Lower lobe of right lung (tissue), 2 donors: ENCODE measurements around the gene CEACAM18. TPM values are rescaled to one million over a fixed set of nuclear protein-coding genes. Genes with fewer than 3 reads are reported as not detected.

Source experiments
- ATAC-seq, 2 donors: fragments of 200-7000 bp; cut with Tn5 transposase; one replicate each; pipeline ENCODE4 v1.9.1; 2020 to 2022; ENCODE audit warnings: mild to moderate bottlenecking in 2 of 2, moderate library complexity in 2 of 2
- DNase-seq: peaks from one replicate; pipeline ENCODE4 v3.0.0-alpha.2; 2020
- H3K27ac ChIP-seq: fragments of 200-600 bp; one replicate; pipeline ENCODE4 v1.8.0; 2022
- H3K27me3 ChIP-seq: fragments of 200-600 bp; one replicate; pipeline ENCODE4 v1.8.0; 2022; ENCODE audit warnings: low read depth
- H3K36me3 ChIP-seq: fragments of 200-600 bp; one replicate; pipeline ENCODE4 v1.8.0; 2022; ENCODE audit warnings: mild to moderate bottlenecking
- H3K4me1 ChIP-seq: fragments of 200-600 bp; one replicate; pipeline ENCODE4 v1.8.0; 2022
- H3K4me3 ChIP-seq: fragments of 200-600 bp; one replicate; pipeline ENCODE4 v1.8.0; 2022; ENCODE audit warnings: mild to moderate bottlenecking
- H3K9me3 ChIP-seq: fragments of 200-600 bp; one replicate; pipeline ENCODE4 v1.8.0; 2022
- intact Hi-C: fragments of 100-400 bp; cut with DNase I; formaldehyde crosslinking; loops from one replicate; pipeline ENCODE4 v1.11.0; 2022
- total RNA-seq: library from RNA; stranded (reverse); fragmentation: NEBNext Ultra II Directional; extraction: Animal tissue kit (Norgen Biotek cat#: 25700); gene quantifications from one replicate; pipeline ENCODE4 v1.2.1, GENCODE V29; 2021
- TF ChIP-seq, protein P1 (sequence below): fragments of 200-600 bp; IDR thresholded peaks from one replicate; pipeline ENCODE4 v1.8.0; 2022; ENCODE audit warnings: antibody characterized with exemption, mild to moderate bottlenecking
- donor health status: DM: no; HTN: yes; CAD: no; lungs with severe emphysema.

The CEACAM18 gene
- total RNA-seq, 1 donor from 2014 or later = not detected

DNA sequence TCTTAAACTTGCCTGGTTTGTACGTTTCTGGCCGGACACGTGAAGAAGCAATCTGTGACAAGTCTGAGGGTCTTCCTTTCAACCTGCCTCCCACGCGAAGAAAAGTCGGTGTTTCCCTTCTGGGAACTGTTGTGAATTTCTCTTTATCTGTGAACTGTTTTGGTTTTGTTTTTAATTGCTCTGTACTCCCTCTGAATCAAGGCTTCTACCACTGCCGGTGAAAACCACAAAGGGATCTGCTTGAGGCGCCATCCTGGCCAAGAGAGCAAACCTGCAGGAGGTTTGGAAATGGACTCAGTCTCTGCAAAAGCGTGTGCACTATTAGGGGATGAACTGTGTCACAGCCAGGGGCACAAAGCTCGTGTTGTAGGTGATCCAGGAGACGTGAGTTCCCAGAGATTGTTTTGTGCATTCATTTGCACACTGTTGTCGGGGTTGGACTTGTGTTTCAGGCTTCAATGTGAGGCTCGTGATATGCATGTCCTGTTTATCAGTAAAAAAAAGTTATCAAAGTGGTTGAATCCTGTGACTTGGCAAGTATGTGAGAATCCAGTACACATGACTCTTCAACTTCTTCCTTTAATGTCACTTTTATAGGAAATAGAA lies 29.8 kb upstream of the CEACAM18 start:
- H3K9me3 ChIP-seq = no peaks in the 10 kb centered on the region
- ATAC-seq = no peak
- no peak for DNase-seq
- intact Hi-C loops = no loop called here
- H3K4me1 ChIP-seq = no peaks in the 10 kb centered on the region
- TF ChIP-seq, protein P1, sequence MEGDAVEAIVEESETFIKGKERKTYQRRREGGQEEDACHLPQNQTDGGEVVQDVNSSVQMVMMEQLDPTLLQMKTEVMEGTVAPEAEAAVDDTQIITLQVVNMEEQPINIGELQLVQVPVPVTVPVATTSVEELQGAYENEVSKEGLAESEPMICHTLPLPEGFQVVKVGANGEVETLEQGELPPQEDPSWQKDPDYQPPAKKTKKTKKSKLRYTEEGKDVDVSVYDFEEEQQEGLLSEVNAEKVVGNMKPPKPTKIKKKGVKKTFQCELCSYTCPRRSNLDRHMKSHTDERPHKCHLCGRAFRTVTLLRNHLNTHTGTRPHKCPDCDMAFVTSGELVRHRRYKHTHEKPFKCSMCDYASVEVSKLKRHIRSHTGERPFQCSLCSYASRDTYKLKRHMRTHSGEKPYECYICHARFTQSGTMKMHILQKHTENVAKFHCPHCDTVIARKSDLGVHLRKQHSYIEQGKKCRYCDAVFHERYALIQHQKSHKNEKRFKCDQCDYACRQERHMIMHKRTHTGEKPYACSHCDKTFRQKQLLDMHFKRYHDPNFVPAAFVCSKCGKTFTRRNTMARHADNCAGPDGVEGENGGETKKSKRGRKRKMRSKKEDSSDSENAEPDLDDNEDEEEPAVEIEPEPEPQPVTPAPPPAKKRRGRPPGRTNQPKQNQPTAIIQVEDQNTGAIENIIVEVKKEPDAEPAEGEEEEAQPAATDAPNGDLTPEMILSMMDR = no peak
- H3K27ac ChIP-seq = no peak overlapping the region
- no peak overlapping the region for H3K4me3 ChIP-seq
- peaks cover 19% of the 10 kb centered on the region for H3K27me3 ChIP-seq
- H3K36me3 ChIP-seq = no peaks in the 10 kb centered on the region

- intact Hi-C loops = no loop called here
- DNase-seq (no peak), ATAC-seq (no peak)
- no peaks in the 10 kb centered on the region for H3K9me3 ChIP-seq
- H3K27me3 ChIP-seq = peaks cover 14% of the 10 kb centered on the region
- H3K36me3 ChIP-seq = no peaks in the 10 kb centered on the region
- no peak overlapping the region for H3K4me3 ChIP-seq
- no peaks in the 10 kb centered on the region for H3K4me1 ChIP-seq
- TF ChIP-seq, protein P1 = no peak
- no peak overlapping the region for H3K27ac ChIP-seq
Observed at GRCh38 chr19:51450730-51451307, 27.5 kb upstream of the CEACAM18 start.

DNA sequence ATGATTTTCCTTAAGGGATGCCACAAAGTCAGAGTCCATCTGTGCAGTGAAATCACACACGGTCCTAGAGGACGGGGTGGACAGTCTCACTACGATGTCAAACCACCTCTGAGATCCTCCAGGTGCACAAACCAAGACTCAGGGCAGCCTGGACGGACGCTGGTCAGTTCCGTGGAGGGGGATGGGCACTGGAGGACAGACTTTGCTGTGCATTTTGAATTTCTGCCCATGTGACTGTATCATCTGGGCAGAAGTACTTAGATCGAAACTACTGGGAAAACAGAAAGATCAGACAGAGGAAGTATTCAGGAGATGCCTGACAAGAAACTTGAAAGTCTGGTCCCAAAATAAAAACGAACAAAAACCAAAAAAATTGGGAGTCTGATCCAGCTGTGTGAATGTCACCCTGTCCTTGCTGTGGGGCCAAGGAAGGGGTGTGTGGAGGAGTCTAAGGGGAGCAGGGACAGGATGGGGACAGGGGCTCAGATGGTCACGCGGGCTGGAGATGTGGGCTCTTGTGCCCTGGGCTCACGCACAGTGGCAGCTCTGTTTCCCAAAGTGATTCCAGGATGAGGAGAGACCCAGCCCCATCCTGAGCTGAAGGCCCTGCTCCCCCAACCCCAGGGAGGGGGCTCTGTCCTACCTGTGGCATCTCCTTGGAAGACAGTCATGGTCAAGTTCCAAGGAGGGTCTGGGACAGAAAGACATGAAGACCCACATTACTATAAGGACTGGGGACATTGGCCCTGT lies 21.6 kb upstream of the CEACAM18 start:
- no peaks in the 10 kb centered on the region for H3K36me3 ChIP-seq
- DNase-seq (no peak), ATAC-seq (no peak)
- intact Hi-C loops = no loop called here
- peaks cover 18% of the 10 kb centered on the region for H3K27me3 ChIP-seq
- no peaks in the 10 kb centered on the region for H3K4me1 ChIP-seq
- H3K27ac ChIP-seq = no peak overlapping the region
- no peaks in the 10 kb centered on the region for H3K9me3 ChIP-seq
- TF ChIP-seq, protein P1 = no peak
- no peak overlapping the region for H3K4me3 ChIP-seq

- Histone ChIP-seq H3K4me1 (no peaks in the 10 kb centered on the region), H3K27me3 (peaks cover 21% of the 10 kb centered on the region), H3K4me3 (no peak overlapping the region), H3K36me3 (no peaks in the 10 kb centered on the region), H3K9me3 (no peaks in the 10 kb centered on the region), H3K27ac (no peak overlapping the region)
- TF ChIP-seq, protein P1 = no peak
- no peak for ATAC-seq
- DNase-seq = no peak
- intact Hi-C loops = no loop called here
Observed at GRCh38 chr19:51457351-51458013, 20.9 kb upstream of the CEACAM18 start.

DNA sequence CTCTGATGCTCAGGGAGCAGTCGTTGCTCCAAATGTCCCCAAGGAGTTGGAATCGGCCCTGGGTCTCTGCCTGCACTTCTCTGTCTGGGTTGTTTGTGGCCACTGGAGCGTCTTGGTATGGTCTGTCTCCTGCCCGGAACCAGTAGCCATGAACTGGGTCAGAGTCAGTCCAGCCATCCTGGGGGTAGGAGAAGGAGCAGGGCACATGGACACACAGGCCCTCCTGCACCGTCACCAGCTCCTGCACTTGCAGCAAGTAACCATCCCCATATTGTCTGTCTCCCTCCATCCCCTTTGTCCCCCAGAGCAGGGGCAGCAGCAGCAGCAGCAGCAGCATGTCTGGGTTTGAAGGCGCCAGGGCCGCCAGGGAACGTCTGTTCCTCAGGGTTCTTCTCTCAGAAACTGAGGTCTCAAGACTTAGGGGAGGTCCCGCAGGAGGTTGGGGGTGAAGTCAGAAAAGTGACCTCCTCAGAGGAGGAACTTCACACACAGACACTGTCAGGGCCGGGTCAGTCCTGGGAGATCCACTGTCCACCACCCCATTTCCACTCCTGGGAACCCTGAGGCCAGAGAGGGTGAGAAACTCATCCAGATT lies 20.2 kb upstream of the CEACAM18 start, which contains the start of gene SIGLEC8:
Gene SIGLEC8, minus strand, starts transcription at position 404 of the 595 bp plus-strand sequence. Its CDS starts 67 bp downstream, at position 337.
- peaks cover 28% of the 10 kb centered on the region for H3K27me3 ChIP-seq
- H3K9me3 ChIP-seq = no peaks in the 10 kb centered on the region
- DNase-seq (no peak), ATAC-seq (no peak)
- TF ChIP-seq, protein P1 = no peak
- no peaks in the 10 kb centered on the region for H3K4me1 ChIP-seq
- intact Hi-C loops = no loop called here
- no peaks in the 10 kb centered on the region for H3K36me3 ChIP-seq
- no peak within 1 kb of the TSS for H3K4me3 ChIP-seq
- no peak within 1 kb of the TSS for H3K27ac ChIP-seq
